Thyroid gland (tissue), 4 donors: ENCODE measurements around the gene SPTLC2.

Source experiments
- POLR2A ChIP-seq, 2 donors: fragments of 450-650 bp; IDR thresholded peaks; one replicate each; pipeline ENCODE4 v1.6.1; 2017; ENCODE audit warnings: antibody characterized with exemption in 2 of 2, mild to moderate bottlenecking in 2 of 2, moderate library complexity in 1 of 2
- TF ChIP-seq, protein P1 (sequence below), 6 experiments: fragments of 200-600 bp in 3 of 6; fragments of 450-650 bp in 3 of 6; sonication (generic) in 3 of 6; IDR thresholded peaks; one replicate each; pipeline ENCODE4 v1.5.1; 2016 to 2019; ENCODE audit warnings: antibody characterized with exemption in 6 of 6, mild to moderate bottlenecking in 2 of 6, inconsistent platforms in 1 of 6, moderate library complexity in 1 of 6

DNA sequence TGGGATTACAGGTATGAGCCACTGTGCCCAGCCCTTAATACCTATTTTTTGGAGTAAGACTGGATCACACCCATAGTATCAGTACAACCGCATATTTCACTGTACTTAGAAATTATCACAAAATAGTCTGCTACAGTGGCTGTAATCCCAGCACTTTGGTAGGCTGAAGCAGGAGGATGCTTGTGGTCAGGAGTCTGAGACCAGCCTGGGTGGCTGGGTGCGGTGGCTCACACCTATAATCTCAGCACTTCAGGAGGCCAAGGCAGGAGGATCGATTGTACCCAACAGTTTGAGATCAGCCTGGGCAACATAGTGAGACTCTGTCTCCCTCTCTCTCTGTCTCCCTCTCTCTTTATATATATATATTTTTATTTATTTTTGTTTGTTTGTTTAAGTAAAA, 5.9 kb downstream of the SPTLC2 start:
- TF ChIP-seq, protein P1, sequence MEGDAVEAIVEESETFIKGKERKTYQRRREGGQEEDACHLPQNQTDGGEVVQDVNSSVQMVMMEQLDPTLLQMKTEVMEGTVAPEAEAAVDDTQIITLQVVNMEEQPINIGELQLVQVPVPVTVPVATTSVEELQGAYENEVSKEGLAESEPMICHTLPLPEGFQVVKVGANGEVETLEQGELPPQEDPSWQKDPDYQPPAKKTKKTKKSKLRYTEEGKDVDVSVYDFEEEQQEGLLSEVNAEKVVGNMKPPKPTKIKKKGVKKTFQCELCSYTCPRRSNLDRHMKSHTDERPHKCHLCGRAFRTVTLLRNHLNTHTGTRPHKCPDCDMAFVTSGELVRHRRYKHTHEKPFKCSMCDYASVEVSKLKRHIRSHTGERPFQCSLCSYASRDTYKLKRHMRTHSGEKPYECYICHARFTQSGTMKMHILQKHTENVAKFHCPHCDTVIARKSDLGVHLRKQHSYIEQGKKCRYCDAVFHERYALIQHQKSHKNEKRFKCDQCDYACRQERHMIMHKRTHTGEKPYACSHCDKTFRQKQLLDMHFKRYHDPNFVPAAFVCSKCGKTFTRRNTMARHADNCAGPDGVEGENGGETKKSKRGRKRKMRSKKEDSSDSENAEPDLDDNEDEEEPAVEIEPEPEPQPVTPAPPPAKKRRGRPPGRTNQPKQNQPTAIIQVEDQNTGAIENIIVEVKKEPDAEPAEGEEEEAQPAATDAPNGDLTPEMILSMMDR (IDR thresholded peaks at IDR 0.05) = no peak
- no peak for TF ChIP-seq POLR2A (IDR thresholded peaks at IDR 0.05)
